Measurements from ENCODE around the gene TAB2.
A peak's percentile ranks its signal among the peaks of the same experiment; 100 is the strongest.

The TAB2 gene

DNA sequence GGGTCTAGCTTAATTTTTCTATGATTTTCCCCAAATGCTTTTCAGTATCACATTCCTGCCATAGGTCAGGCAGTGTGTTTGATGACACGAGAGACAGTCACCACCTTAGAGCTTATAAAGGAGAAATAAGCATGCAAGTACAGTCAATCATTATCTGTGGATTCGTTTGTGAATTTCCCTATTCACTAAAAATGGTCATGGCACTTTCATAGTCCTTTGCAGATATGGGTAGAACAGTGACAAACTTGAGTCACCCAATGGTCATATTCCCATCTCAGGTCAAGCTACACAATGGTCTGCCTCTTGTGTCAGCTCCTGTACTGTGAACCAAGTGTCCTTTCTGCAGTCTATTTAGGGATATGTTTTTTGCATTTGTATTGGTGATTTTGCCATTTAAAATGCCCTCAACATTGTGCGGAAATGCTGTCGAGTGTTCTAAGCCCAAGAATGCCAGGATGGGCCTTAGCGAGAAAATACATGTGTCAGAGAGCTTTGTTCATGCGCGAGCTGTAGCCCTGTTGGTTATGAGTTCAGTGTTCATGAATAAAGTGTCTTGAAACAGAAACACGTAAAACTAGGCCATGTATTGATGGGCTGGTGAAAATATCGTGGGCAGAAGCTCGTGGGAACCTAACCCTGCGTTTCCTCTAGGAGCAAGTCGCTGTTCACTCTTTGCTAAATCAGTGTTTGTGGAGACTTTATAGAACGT is 102.3 kb downstream of the TAB2 start:
- DNase-seq (ENCODE audit: low read depth), result no peak

- no peak for DNase-seq (ENCODE audit: low read depth)
Measured at GRCh38 chr6:149421132-149421531, 103.6 kb downstream of the TAB2 start.

DNA sequence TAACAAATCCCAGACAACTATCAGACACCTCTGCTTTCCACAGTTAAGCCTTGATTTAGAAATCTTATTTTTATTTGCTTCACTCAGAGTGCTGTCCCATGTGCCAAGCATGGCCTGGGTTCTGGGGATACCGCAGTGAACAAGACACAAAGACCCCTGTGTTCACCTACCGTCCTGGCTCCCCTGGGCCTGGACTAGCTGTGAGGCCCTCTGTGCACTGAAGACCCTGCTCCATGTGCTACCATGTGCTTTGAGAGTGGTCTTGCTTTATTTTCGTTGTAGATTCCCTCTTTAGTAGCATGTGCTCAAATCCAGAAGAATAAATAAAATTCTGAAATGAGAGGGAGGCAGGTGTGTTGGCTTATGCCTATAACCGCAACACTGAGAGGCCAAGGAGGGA is 105.1 kb downstream of the TAB2 start:
- DNase-seq (ENCODE audit: low read depth), result no peak

DNA sequence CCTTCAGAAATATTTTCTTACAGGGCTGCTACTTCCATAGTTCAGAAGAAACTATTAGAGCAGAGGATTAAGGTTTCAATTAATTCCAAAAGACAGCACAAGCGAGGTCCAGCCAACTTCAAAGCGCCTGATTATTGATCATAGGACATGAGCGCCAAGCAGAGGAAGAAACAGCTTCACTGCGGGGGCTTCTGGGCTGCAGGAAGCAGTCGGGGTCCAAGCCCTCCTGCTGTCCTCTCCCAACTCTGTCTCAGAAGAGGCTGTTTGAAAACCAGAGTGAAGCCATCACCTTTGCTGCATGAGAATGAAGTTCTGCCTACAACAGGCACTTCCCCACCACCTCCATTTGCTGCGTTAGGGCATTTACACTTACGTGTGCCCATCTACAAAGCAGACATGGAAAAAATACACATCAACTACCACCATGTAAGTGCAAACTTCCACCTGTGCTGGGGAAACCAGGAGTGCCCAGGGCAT is 106.5 kb downstream of the TAB2 start:
- no peak for DNase-seq (ENCODE audit: low read depth)

- no peak for DNase-seq (ENCODE audit: low read depth)
Measured at GRCh38 chr6:149425224-149425623, 107.7 kb downstream of the TAB2 start.

DNA sequence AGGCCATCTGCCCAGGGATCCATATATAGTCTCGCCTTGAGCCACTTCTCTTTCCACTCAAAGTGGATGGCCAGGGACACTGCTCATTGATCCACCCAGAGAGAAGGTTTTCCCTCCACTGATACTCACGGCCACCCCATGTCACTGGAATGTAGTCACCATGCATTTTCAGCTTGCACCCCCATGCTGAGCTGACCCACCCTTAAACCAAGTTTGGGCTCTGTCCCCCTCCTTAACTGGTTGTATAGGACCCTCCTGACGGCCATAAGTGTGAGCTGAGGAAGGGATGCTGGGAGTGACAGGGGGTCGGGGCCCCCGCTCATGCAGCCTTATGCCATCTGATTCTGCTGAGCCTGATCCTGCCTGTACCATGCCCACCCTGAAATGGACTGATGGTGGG is 108.2 kb downstream of the TAB2 start:
- DNase-seq (ENCODE audit: low read depth), result no peak

DNA sequence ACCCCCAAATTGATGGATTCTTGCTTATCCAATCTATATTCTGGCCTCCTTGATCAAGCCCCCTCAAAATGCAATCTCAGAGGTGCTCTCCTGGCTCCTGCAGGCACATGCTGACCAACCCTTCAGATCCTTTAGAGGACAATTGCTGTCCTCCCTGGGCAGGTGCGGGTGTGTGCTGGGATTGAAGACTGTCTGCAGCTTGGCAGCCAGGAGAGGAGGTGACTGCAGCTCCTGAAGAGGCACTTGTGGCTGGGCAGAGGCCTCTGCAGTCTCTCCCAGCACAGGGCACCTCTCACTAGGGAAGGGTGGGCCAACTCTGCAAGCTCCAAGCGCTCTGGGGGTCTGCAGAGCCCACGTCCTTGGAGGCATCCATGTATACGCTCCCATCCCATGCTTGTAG is 111.1 kb downstream of the TAB2 start:
- DNase-seq (ENCODE audit: low read depth), result no peak

- DNase-seq (ENCODE audit: low read depth), result no peak
Measured at GRCh38 chr6:149429427-149430360, 112.2 kb downstream of the TAB2 start.

DNA sequence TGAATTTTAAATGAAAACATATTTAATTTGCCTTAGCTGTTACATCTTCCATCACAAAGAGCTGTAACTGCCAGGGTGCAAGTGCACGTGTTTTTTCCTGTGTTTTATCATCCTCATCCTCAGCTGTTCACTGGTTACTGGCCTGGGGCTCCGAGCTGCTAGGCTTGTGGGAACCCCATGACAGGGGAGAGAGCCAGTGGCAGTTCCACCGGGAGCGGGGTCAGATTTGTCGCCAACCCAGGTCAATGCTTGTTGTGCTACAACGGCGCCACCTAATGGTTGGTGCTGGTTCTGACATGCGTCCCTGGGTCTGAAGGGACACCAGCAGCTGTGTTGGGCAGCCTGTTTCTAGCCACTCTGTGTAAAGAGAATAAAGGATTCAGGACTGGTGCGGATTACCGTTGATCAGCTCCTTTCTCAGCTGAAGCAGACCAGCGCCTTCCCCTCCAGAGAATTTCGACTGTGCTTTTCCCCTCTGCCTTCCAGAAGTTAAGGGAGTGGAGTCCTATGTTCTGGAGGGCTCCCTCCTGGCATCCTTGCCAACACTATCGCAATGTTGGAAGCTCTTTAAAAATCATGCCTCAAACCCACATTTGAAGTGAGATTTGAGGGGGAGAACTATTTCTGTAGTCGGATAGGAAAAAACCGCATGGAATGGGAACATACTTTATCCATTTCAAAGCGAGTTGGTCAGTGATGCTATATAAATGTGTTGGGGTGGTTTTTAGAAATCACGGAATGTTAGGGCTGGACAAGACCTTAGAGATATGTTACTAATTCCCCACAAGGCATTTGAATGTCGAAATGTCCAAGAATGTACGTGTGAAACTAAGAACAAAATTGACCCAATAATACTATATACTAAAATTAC is 114.6 kb downstream of the TAB2 start:
- DNase-seq (ENCODE audit: low read depth), result peak; percentile 83

GRCh38 chr6:149433405-149433804 is 115.9 kb downstream of the TAB2 start:
- no peak for DNase-seq (ENCODE audit: low read depth)

GRCh38 chr6:149433881-149434280 is 116.4 kb downstream of the TAB2 start:
- no peak for DNase-seq (ENCODE audit: low read depth)

DNA sequence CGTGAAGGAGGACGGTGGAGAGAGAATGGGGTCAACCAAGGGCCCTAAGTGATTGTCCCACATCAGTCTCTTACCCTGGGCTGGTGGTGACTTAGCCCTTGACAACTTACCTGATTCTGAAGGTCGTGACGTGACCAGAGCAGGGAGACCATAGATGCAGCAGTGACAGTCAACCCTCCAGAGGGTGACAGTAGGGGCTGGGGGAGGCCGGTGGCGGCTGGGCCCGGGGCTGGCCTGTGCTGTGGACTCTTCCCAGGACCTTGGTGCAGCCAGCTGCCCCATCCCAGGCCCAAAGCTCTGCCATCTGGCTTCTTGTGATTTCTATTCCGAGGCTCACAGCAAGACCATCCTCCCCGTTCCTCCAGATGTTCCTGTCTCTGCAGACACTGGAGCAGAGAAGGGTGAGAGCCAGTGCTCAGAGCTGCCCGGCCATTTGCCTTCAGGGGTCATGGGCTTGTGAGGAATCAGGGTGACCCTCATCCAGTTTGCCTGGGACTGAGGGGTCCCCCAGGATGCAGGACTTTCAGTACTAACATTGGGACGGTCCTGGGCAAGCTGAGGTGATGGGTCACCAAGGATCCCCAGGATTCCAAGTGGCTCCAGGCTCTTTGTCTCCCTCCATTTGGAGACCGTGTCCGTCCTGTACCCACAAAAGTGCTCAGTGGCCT is 118.5 kb downstream of the TAB2 start:
- no peak for DNase-seq (ENCODE audit: low read depth)

DNA sequence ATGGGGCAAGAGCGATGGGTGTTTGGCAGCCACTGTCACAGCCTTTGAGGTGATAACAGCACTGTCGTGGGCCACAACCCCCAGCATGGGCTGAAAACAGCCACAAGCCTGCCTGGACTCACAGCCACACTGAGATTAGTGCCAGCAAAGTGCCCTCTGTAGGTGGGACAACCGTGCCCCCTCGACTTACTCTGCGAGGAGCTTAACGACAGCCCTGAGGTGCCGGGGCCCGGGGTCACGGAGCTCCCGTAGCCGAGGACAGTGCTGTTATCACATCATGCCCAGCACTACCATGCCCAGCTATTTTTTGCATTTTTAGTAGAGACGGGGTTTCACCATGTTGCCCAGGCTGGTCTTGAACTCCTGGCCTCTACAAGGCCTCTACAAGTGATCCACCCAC is 119.1 kb downstream of the TAB2 start:
- no peak for DNase-seq (ENCODE audit: low read depth)

DNA sequence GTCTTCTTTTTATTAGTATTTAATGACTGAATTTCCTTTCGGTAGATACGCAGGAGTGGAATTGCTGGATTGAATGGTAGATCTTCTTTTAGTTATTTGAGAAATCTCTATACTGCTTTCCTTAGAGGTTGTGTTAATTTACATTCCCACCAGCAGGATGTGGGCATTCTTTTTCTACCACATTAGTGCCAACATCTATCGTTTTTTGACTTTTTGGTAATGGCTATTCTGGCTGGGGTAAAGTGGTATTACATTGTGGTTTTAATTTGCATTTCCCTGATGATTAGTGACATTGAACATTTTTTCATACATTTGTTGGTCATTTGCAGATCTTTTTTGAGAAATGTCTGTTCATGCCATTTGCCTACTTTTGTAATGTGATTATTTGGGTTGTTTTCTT is 119.7 kb downstream of the TAB2 start:
- DNase-seq (ENCODE audit: low read depth), result no peak

- DNase-seq (ENCODE audit: low read depth), result no peak
Measured at GRCh38 chr6:149438855-149439254, 121.3 kb downstream of the TAB2 start.

- DNase-seq (ENCODE audit: low read depth), result no peak
Measured at GRCh38 chr6:149439626-149440025, 122.1 kb downstream of the TAB2 start.

- no peak for DNase-seq (ENCODE audit: low read depth)
Measured at GRCh38 chr6:149440735-149441671, 123.5 kb downstream of the TAB2 start.

GRCh38 chr6:149441740-149442139 is 124.2 kb downstream of the TAB2 start:
- DNase-seq (ENCODE audit: low read depth), result no peak

DNA sequence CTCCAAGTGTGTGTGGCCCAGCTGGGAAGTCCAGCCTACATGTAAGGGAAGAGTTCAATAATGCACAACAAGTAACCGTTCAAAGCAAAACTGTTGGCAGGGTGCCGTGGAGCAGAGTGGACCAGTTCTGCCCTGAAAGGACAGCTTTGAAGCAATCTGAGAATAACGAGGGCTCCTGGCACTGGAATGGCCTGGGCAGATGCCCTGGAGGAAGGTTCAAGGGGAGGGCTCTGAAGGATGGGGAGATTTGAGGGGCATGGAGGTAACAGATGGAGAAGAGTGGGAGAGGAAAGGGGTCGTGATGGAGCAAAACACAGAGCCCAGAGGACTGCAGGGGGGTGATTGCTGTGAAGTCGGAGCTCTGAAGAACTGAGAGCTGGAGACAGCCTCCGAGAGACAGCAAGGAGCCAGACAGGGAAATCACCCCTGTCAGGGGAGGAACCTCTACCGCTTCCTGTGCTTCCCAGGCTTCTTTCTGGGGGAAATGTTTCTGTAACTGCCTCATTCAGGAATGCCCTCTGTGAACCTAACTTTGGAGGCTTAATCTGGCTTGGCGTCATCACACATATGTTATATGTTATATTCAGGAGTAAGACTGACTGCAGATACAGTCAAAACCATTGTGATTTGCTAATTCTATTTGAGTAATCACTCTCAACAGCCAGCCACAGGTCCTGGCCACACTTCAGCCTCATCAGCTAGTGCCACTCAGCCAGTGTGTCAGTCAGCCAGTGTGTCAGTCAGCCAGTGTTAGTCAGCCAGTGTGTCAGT is 126.1 kb downstream of the TAB2 start:
- no peak for DNase-seq (ENCODE audit: low read depth)

Measured in stimulated activated CD8-positive, alpha-beta memory T cell treated with anti-CD3 and anti-CD28 coated beads, Interleukin-15, amount 100 ng/mL, for 1 hour (primary cell).